ENCODE measurements around the gene ITGB5.
A peak's percentile ranks its signal among the peaks of the same experiment; 100 is the strongest.

The ITGB5 gene

DNA sequence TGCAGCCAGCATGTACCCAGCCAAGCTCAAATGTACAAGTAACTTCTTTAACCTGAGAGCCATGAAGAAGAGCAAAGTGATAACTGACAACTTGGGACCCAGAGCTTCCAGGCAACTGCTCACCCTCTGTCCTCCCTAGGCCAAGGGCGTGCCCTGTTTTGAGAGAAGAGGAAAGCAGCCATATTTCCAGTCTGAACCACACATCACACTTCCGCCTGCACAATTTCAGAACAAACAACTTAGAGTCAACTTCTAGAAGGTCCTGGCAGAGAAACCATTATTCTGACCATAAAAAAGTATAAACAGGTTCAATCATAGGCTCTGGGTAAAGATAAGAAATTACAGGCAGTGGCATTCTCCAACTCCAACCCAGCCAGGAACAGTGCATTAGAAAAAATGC lies 50.1 kb downstream of the ITGB5 start:
- TF ChIP-seq, protein P1, sequence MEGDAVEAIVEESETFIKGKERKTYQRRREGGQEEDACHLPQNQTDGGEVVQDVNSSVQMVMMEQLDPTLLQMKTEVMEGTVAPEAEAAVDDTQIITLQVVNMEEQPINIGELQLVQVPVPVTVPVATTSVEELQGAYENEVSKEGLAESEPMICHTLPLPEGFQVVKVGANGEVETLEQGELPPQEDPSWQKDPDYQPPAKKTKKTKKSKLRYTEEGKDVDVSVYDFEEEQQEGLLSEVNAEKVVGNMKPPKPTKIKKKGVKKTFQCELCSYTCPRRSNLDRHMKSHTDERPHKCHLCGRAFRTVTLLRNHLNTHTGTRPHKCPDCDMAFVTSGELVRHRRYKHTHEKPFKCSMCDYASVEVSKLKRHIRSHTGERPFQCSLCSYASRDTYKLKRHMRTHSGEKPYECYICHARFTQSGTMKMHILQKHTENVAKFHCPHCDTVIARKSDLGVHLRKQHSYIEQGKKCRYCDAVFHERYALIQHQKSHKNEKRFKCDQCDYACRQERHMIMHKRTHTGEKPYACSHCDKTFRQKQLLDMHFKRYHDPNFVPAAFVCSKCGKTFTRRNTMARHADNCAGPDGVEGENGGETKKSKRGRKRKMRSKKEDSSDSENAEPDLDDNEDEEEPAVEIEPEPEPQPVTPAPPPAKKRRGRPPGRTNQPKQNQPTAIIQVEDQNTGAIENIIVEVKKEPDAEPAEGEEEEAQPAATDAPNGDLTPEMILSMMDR (IDR thresholded peaks at IDR 0.05; ENCODE audit: low read depth, low read length): no peak
- DNase-seq (ENCODE audit: extremely low read depth, low read depth): no peak

DNA sequence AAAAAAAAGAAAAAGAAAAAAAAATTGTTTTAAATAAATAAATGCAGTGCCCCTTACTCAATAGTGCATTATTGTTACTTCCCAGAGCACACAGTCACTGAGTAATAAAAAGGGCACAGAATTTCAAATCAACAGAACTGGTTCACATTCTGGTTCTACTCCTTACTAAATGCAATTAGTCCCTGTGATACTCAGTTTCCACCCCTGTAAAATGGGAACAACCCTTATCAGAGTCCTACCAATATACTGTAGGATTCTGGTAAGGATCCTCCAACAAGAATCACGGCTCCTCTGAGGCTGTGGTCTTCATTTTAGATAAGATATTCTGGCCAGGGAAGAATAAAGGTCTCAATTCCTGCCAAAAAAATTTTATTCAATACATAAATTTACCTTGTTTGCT lies 50.7 kb downstream of the ITGB5 start:
- TF ChIP-seq, protein P1 (IDR thresholded peaks at IDR 0.05; ENCODE audit: low read depth, low read length): no peak
- DNase-seq (ENCODE audit: extremely low read depth, low read depth): no peak

DNA sequence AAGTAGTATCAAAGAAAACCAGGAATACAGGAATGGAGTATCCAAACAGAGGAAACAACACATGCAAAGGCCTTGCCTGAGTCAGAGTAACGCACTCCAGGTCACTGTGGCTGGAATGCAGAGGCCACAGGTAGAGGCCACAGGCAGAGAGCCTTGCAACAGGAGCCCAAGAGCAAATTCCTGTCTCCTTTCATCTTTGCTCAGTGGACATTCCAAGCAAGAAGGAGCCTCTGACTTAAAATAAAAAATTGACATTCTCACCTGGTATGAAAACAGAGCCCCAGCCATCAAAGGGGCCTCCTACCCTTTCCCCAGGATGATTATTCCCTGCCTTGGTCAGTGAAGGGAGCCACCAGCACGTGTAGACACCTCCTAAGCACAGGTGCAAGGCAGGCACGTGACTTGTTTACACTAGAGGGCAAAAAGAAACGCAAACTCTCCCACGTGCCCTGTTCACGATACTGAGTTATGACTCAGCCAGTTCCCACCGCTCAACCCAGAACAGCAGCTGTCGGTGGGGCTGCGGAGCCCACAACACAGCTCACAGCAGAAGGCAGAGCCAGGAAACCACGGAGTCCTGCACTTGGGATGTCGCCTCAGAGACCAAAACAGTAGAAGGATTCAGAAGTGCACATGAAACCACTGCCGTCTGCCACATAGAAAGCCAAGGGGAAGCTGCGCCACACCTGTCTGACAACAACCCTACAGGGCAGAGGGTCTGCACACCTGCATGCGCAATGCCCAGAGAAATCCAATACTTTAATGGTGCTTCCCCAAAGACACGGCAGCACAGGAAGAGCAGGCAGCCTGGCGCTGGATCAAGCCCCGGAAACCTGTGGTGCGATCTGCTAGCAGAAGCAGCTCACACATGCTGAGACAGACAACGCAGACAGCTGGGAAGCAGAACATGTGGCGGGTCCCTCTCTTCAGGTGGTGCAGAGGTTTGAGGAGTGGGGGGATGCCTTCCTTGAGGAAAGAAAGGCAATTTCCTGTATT lies 52.1 kb downstream of the ITGB5 start:
- TF ChIP-seq, protein P1 (IDR thresholded peaks at IDR 0.05; ENCODE audit: low read depth, low read length): no peak
- DNase-seq (ENCODE audit: extremely low read depth, low read depth): no peak

DNA sequence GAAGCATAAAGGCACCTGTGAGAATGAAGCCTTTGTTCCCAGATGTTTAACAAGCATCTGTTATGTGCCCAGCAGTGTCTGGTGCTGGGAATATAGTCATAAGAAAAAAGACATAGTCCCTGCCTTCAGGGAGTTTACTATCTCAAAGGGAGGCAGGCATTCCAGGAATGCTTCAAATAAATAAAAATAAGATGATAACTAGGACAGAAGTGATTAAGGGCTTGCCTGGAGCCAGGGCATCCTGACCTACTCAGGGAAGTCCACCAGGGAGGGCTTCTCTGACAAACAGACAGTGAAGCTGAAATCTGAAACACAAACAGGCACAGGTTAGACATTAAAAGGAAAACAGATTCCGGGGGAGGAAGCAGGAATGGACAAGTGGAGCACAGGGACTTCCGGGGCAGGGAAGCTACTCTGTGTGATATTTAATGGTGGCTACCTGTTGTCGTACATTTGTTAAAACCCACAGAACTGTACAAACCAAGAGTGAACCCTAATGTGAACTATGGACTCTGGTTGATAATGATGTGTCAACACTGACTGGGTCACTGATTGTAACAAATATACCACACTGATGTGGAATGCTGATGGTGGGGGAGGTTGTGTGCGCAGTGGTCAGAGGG lies 53.3 kb downstream of the ITGB5 start:
- DNase-seq (ENCODE audit: extremely low read depth, low read depth): no peak
- TF ChIP-seq, protein P1 (IDR thresholded peaks at IDR 0.05; ENCODE audit: low read depth, low read length): no peak

DNA sequence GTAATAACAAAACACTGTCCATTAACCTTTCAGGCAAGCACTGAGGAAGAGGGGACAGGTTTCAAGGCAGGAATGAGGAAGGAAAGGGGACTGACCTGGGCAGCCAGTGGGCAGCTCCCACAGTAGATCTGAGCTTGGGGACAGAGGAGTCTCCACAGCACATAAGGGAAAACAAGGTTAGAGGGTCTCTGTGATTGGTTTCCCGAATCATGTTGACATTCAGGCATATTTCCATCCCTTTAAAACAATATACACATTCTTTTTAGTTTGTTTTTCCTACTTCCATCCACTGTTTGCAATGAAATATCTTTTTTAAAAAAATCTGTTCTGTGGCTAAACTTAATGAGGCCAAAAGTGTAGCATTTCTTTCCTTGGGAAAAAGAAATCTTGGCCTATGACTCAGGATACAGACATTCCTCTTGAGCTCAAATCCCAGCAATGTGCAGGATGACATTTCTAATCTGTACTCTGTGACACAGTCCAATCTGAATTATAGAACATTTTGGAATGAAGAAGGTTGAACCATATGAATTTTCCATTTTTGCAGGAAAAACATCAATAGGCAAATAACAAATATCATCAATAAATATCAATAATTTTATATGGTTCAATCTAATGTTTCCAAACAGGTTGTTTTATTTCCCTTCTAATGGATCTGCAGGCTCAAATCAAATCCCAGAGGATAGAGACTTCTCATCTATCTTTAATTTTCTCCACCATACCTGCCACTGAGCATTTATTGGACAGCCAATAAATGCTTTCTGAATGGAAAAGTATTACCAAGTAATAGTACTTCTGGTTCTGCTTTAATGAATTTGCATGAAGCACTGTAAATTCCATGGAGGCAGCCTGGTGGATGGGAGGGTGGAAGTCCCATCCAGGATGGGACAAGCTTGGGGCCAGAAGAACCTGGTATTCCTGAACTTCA lies 54.1 kb downstream of the ITGB5 start:
- TF ChIP-seq, protein P1 (IDR thresholded peaks at IDR 0.05; ENCODE audit: low read depth, low read length): no peak
- DNase-seq (ENCODE audit: extremely low read depth, low read depth): peak; percentile 63

DNA sequence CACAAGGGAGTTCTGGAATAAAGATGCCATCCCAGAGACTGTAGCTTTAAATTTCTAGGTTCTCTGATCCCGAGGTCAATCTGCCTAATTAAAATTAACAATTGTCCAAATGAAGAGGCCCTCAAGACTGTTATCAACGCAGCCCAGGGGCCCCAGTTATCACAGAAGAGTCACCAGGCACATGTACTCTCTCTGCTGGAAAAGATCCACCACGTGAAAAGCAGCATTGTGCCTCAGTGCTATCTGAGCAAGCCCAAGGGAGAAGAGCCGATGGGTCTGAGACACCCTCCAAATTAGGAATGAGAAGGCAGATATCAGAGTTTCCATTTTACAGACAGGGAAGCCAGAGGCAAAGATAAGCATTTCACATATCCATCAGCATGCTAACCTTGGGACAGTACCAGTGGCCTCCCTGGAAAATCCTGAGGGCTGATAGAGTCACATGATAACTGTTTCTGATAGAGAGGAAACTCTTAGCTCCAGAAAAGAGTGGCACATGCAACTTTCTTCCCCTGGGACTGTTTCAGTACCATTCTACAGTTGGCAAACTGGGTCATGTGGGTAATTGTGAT lies 55.5 kb downstream of the ITGB5 start:
- TF ChIP-seq, protein P1 (IDR thresholded peaks at IDR 0.05; ENCODE audit: low read depth, low read length): no peak
- no peak for DNase-seq (ENCODE audit: extremely low read depth, low read depth)
